ENCODE measurements around the gene SCGB1C1.

DNA sequence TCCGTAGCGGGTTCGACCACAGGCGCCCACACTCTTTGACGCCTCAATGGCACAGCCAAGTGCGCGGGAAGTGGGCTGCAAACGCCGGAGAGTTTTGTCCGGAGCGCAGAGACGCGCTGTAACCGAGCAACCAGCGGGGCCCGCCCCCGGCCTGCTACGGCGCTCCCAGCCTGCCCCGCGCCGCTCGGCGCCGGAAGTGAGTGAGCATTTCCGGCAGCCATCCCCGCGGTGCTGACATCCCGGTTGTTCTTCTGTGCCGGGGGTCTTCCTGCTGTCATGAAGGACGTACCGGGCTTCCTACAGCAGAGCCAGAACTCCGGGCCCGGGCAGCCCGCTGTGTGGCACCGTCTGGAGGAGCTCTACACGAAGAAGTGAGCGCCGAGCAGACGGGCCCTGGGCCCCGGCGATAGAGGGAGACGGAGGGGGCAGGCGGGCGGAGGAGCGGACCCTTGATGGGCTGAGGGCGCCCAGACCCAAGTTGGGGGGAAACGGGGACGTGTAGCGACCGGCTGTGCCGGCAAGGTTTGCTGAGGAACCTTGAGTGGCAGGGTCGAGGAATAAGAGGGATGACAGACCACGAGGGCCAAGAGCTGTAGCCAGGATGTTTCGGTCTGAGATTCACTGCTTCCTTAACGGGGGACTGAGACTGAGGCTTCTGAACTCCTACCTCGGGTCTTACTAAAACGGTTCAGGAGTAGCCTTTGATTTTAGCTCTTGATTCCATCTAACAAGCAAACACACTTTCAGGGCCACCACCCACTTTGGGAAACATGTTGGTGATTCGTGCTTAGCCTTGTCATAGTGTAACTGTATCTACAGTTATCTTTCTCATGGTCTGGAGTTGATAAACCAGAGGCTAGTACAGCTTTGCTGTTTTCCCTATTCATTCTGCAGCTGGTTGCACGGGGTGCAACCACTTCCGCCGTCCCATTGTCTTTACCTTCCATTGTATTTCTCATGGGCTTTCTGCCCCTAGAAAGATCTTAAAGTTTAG lies 44.2 kb downstream of the SCGB1C1 start, which contains the start of gene PSMD13:
- TF ChIP-seq, protein P1, sequence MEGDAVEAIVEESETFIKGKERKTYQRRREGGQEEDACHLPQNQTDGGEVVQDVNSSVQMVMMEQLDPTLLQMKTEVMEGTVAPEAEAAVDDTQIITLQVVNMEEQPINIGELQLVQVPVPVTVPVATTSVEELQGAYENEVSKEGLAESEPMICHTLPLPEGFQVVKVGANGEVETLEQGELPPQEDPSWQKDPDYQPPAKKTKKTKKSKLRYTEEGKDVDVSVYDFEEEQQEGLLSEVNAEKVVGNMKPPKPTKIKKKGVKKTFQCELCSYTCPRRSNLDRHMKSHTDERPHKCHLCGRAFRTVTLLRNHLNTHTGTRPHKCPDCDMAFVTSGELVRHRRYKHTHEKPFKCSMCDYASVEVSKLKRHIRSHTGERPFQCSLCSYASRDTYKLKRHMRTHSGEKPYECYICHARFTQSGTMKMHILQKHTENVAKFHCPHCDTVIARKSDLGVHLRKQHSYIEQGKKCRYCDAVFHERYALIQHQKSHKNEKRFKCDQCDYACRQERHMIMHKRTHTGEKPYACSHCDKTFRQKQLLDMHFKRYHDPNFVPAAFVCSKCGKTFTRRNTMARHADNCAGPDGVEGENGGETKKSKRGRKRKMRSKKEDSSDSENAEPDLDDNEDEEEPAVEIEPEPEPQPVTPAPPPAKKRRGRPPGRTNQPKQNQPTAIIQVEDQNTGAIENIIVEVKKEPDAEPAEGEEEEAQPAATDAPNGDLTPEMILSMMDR (IDR thresholded peaks at IDR 0.05): peak in 1 of 4 experiments; percentile 8
- no peak for TF ChIP-seq EP300 (IDR thresholded peaks at IDR 0.05)
- TF ChIP-seq POLR2A (IDR thresholded peaks at IDR 0.05): peak; percentile 6 to 32
- peak; percentile 37 to 80 (median 76) for TF ChIP-seq POLR2AphosphoS5 (IDR thresholded peaks at IDR 0.05)

Measured in sigmoid colon (tissue), 4 donors.